HG03460 (cell line): ENCODE data around the gene ZNF677.
"Not testable (repeated sequence)": the region's sequence is repeated elsewhere in the genome, so short reads cannot be mapped to it uniquely, and the experiment has no call there.

Experiments used
- ATAC-seq: cut with Tn5 transposase; IDR thresholded peaks from one replicate; pipeline ENCODE4 v1.9.1; 2021; ENCODE audit not compliant: unreplicated experiment

ZNF677 gene

DNA sequence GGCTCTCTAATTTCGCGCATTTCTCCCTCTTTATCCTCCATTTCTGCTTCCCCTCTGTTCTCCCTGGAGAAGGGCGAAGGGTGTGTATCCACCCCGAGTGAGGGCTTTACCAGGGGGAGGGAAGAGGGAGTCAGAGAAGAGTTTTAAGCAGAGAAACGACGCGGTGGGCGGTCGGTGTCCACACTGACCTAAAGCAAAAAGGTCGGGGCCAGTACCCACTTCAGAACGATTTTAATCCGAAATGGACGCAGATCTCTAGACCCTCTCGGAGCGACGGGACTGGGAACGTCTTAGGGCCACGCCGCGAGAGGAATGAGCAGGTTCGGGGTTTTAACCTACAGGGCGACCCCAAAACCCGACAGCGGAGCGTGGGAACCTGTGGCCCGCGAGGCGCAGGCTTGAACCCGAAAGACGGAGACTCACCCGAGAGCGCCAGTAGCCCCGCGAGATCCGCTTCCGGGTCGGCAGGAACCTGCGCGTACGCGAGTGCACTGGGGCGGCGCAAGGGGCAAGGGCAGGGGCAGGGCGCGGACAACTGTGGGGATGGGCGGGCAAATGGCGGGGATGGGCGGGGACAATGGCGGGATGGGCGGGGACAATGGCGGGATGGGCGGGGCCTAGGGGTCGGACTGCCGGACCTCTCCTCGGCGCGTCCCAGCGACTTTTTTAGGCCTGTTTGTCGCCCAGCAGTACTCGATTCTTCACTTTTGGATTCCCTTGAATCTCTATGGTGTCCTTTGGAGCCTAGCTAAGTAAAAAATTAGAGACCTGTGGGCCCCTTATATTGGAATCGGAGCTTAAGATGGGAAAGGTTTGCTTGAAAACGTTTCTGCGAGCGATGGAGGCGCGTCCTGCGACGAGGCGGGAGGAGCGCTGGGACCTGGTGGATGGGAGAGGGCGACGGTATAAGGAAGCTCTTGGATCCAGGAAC lies at the start of gene ZNF677:
ZNF677 (minus strand) TSS at position 463 of the 931 bp plus-strand sequence. CDS start 3,323 bp downstream, outside the sequence.
- no peak for ATAC-seq

DNA sequence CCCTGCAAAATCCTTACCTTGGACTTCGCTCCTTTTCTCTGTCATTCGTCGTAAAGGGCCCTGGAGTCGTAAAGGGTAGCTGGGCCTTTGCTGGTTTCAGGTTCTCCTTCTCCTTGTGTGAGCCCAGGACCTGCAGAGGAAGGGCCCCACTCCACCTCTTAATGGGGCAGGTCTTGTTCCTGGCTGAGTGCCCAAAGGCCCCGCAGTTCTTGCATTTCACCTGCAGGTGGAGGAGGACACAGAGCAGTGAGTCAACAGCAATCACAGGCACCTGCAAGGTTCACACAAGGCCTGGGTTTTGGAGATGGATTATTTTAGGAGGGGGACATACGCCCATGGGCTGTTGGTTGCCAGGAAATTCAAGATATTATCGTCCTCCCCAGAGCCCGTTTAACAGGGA lies 46.7 kb upstream of the ZNF677 start:
- ATAC-seq: not testable (repeated sequence)

DNA sequence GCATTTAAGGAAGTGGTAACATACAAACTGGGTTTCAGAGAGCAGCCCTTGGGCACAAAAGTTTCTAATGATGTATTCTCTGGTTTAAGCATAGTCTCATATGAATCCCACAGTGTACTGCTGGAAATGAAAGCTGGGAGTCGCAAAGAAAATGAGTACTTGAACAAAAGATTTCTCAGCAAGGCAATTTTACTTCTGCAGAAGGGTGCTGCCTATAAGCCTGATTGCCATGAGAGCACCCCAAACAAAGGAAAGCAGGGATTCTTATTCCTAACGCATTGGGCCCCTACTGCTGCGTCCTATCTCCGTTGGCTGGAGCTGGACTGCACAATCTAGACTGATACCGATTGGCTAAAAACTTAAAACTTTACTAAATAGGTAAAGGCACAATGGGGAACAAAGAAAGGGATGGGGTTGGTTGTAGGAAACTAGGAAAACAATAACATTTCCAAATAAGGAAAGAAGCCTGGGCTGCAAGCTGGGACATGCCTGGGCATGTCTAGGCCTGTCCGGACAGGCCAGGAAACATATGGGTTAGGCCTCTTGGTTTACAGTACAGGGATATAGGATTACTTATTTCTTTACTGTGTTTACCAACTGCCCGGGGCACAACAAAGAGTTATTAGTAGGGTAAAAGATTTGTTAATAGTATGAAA lies 40.2 kb upstream of the ZNF677 start:
- no peak for ATAC-seq

DNA sequence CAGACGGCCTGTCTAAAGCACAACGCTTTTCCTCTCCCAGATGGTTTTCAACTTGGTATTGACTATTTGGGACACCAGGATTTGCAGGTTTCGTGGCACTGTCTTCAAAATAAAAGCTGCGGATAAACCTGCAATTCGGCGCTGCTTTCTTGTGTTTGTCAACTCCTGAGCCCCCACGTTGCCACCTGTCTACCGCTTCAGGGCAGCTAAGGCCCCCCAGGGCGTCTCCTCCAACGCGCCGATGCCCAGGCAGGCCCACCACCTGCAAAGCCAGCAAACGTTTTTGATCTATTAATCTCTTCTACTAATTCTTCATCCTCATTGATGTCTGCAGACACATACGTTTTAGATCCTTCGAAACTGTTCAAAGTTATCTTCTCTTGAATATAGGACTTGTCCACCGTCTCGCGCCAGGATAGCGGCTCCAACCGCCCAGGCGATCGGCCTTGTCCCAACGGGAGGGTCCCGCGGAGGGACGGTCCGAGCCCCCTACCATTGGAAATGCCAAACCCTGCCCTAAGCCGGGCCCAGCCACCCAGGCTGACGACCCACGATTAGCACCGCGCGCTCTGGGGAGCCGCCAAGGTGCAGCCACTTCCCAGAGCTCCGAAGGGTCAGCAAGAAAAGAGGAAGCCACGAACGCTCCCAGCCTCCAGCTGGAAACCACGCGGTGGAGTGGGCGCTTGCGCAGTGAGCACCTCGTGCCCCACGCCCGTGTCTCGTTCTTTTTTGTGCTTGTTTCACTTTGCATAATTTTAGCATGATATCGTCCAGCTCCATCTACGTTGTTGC lies 36.3 kb upstream of the ZNF677 start:
- ATAC-seq: no peak

DNA sequence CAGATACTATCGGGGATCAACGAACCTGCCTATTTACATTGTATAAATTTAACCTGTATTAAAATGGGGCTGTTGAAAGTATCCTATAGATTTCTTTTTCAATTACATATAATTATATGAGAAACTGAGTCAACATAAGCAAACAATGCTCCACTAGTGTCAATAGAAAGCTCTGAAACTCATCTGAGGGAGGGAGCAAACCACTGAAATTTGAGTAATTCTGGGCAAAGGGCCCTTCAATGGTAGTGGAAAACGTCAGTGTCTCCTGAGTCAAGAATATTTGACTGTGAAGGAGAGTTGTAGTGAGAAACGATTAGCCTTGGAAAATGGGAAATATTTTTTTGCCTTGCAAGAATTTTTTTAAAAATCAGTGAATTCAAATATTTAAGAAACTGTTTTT lies 30.4 kb upstream of the ZNF677 start:
- no peak for ATAC-seq

DNA sequence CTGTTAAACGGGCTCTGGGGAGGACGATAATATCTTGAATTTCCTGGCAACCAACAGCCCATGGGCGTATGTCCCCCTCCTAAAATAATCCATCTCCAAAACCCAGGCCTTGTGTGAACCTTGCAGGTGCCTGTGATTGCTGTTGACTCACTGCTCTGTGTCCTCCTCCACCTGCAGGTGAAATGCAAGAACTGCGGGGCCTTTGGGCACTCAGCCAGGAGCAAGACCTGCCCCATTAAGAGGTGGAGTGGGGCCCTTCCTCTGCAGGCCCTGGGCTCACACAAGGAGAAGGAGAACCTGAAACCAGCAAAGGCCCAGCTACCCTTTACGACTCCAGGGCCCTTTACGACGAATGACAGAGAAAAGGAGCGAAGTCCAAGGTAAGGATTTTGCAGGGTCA lies 27.3 kb upstream of the ZNF677 start:
- ATAC-seq: not testable (repeated sequence)

DNA sequence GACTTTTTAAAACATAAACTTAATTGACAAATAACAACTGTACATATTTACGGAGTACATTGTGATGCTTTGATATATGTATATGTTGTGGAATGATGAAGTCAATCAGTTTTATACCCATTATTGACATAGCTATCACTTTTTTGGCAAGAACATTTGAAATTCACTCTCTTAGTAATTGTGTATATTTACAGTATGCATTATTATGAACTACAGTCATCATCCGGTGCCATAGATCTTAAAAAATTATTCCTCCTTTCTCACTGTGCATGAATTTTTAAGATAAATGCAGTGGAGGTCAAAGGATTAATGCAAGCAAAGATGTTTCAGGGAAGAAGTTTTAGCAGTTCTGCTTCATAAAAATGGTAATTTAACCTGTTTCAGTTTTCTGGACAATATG lies 20.8 kb upstream of the ZNF677 start:
- ATAC-seq: no peak

DNA sequence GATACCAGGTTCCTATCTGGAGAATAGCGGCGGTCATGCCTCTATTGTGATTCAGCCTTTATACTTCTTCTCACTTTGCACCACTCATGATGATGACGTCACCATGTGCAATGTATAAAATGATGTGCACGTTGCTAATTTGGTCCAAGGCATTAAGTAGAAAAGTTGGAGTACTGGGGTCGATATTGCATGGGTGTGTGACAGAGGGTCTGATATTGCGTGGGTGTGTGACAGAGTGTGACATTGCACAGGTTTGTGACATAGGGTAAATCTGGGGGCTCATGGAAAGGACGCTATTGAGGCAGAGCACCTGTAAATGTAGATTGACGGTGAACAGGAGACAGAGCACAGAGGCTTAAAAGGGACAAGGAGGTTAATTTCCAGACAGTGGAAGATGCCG lies 17.4 kb upstream of the ZNF677 start:
- ATAC-seq: no peak

DNA sequence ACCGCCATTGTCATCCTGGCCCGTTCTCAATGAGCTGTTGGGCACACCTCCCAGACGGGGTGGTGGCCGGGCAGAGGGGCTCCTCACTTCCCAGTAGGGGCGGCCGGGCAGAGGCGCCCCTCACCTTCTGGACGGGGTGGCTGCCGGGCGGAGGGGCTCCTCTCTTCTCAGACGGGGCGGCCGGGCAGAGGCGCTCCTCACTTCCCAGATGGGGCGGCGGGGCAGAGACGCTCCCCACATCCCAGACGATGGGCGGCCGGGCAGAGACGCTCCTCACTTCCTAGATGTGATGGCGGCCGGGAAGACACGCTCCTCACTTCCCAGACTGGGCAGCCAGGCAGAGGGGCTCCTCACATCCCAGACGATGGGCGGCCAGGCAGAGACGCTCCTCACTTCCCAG lies 15.2 kb upstream of the ZNF677 start:
- not testable (repeated sequence) for ATAC-seq

DNA sequence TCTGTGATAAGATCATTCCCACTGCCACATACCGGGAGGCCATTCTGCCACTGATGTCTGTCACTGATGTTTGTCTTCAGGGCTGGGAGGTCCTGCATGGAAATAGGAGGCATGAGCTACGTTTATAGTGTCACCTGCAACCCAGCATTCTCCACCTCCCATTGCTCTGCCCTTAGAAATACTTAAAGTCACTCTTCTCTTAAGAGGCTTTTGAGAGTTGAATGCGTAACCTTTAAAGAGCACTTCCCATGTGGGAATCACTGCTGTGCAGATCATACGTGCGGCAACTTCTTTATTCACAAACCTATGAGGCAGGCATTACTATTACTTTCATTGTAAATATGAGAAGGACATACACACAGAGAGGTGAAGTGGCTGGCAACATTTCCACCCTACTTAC lies 12.9 kb upstream of the ZNF677 start, which contains the start of gene VN1R4:
VN1R4 (minus strand) TSS at position 101 of the 400 bp plus-strand sequence; CDS start at position 43, 58 bp downstream.
- ATAC-seq: not testable (repeated sequence)

DNA sequence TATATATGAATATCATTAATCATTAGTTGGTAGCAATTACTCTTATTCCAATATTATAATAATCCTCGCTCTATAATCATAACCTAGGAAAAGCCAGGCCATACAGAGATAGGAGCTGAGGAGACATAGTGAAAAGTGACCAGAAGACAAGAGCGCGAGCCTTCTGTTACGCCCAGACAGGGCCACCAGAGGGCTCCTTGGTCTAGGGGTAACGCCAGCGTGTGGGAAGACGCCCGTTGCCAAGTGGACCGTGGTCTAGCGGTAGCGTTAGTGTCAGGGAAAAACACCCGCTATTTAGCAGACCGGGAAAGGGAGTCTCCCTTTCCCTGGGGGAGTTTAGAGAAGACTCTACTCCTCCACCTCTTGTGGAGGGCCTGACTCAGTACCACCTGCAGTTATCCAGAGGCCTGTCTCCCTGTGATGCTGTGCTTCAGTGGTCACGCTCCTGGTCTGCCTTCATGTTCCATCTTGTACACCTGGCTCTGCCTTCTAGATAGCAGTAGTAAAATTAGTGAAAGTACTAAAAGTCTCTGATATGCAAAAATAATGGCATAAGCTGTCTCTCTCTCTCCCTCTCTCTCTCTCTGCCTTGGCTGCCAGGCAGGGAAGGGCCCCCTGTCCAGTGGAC lies 3.2 kb upstream of the ZNF677 start, which contains the start of gene VN1R2:
VN1R2 (plus strand) TSS at position 578 of the 628 bp plus-strand sequence. CDS start 84 bp downstream, outside the sequence.
- ATAC-seq: not testable (repeated sequence)

DNA sequence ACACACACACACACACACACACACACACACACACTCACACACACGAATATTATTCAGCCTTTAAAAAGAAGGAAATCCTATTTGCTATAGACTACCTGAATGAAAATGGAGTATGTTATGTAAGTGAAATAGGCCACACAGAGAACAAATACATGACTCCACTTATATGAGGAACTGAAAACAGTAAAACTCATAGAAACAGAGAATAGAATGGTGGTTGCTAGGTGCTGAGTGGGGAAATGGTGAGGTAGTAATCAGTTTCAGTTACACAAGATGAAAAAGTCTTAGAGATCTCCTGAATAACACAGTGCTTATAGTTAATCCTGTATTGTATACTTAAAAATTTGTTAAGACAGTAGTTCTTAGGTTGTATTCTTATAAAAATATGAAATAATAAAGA lies 8.2 kb downstream of the ZNF677 start:
- ATAC-seq: no peak

DNA sequence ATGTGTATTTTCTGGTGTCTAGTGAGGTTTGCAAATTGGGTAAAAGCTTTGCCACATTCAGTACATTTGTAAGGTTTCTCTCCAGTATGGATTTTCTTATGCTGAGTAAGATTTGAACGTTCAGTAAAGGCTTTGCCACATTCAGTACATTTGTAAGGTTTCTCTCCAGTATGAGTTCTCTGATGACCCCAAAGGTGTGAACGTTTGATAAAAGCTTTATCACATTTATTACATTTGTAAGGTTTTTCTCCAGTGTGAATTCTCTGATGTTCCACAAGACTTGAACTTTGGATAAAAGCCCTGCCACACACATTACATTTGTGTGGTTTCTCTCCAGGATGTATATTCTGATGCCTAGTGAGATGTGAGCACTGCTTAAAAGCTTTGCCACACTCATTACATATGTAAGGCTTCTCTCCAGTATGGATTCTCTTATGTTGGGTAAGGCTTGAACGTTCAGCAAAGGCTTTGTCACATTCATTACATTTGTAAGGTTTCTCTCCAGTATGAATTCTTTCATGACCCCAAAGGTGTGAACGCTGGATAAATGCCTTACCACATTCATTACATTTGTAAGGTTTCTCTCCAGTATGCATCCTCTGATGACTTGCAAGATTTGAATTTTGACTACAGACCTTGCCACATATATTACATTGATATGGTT lies 17.4 kb downstream of the ZNF677 start:
- no peak for ATAC-seq

DNA sequence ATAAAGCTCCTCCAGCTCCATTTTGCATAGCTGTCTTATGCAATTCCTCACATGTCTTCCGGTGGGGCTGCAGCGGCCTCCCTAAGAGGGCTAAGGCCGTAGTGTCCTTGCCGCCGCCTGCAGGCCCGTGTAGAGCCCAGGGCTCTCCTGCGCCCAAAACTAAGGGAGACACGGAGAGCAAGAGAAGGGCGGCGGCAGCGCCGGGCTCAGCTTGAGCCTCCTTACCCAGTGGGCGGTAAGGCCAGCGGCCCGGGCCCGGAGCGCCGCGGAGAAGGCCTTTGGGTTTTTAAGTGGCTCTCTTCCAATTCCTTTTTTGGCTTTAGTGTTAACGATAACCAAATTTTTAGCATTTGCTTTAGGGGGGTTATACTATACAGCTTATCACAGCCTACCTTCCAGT lies 30.1 kb downstream of the ZNF677 start:
- ATAC-seq: no peak

DNA sequence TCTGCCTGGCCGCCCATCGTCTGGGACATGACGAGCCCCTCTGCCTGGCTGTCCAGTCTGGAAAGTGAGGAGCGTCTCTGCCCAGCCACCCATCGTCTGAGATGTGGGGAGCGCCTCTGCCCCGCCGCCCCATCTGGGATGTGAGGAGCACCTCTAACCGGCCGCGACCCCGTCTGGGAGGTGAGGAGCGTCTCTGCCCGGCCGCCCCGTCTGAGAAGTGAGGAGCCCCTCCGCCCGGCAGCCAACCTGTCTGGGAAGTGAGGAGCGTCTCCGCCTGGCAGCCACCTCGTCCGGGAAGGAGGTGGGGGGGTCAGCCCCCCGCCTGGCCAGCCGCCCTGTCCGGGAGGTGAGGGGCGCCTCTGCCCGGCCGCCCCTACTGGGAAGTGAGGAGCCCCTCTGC lies 32.0 kb downstream of the ZNF677 start:
- ATAC-seq: not testable (repeated sequence)

DNA sequence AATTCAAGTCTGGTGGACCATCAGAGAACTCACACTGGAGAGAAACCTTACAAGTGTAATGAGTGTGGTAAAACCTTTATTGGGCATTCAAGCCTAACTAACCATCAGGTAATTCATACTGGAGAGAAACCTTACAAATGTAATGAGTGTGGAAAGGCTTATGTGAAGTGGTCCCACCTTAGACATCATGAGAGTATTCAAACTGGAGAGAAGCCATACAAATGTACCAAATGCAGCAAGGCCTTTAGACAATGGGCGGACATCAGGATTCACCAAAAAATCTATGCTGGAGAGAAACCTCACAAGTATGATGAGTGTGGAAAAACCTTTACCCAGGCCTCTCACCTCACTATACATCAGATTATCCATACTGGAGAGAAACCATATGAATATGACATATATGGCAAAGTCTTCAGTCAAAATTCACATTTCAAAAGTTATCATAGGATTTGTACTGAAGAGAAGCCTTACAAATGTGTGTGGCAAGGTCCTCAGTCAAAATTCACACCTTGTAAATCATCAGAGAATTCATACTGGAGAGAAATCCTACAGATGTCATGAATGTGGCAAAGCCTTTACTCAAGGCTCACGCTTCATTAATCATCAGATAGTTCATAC lies 41.9 kb downstream of the ZNF677 start:
- ATAC-seq: no peak

DNA sequence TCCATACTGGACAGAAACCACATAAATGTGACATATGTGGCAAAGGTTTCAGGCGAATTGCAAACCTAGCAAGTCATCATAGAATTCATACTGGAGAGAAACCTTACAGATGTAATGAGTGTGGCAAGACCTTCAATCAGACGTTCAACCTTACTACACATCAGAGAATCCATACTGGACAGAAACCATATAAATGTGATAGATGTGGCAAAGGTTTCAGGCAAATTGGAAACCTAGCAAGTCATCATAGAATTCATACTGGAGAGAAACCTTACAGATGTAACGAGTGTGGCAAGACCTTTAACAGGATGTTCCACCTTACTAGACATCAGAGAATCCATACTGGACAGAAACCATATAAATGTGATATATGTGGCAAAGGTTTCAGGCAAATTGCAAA lies 43.1 kb downstream of the ZNF677 start:
- ATAC-seq: not testable (repeated sequence)

DNA sequence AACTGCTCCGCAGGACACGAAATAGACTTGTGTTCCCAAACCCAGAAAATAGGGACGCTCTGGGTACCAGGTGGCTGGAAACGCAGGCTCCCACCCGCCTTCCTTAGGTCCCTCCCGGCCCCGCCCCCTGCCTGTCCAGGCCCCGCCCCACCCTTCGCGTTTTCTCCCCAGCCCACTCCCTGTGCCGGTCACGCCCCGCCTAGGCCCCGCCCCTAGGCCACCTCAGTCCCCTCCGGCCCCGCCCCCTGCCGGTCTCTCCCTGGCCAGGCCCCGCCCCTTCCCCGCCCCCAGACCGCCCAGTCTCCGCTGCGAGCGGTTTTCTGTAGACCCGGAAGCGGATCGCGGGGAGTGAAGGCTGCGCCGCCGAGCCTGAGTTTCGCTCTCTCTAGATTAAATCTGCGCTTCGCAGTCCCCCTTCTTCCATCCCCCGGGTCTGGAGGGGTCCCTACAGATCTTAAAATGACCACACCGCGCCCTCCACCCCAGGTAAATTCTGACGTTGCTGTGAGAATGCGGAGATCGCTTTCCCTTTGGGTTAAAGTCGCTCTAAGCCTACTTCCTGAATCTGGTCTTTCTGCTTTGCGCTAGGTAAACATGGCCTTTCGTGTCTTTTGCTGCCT lies 57.8 kb downstream of the ZNF677 start:
- peak; percentile 44 for ATAC-seq

DNA sequence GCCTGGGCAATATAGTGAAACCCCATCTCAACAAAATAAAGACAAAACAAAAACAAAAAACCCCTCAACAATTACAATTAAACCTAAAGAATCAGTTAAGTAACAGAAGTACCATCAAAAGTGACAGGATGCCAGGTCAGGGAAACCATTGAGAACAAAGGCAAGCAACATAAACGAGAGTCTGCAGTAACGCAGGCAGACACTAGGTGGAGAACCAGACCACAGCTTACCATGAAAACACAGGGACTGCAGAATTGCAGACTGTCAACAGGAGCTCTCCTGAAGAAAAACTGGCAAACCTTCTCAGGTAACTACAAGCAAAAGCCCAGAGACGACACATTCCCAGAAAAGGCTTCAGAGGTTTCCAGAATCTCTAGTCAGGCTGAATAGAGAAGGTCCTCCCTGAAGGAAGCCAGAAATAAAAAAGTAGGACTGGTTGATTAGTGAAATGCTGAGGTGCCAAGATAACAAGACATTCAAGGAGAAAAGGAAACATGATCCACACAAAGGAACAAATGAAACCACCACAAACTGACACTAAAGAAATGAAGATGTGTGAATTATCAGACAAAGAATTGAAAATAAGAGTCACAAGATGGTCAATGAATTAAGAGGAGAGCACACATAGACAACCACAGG lies 59.3 kb downstream of the ZNF677 start:
- ATAC-seq: no peak
